A673 (cell line): ENCODE results near the gene ANKRD61. TPM values are rescaled to one million over a fixed set of nuclear protein-coding genes. Genes with fewer than 3 reads are reported as not detected.
A peak's percentile ranks its signal among the peaks of the same experiment; 100 is the strongest.

Source experiments
- BruUV-seq: library from RNA; stranded (reverse); fragments of 400-500 nt; replicated peaks from 2 replicates; lab custom pipeline; 2021; lab: Mats Ljungman, UMichigan
- CTCF ChIA-PET: fragments of 300-600 bp; sonication (Branson Sonifier 250); formaldehyde crosslinking; loops from one replicate; lab custom pipeline; 2022; ENCODE audit warnings: antibody characterized with exemption; lab: Charles Lee
- POLR2A ChIA-PET: fragments of 300-600 bp; sonication (Branson Sonifier 250); formaldehyde crosslinking; loops from one replicate; lab custom pipeline; 2022; ENCODE audit warnings: antibody characterized with exemption; ENCODE audit not compliant: low non-redundant PET; lab: Charles Lee
- DNase-seq: peaks from one replicate; pipeline ENCODE4 v3.0.0-alpha.2; 2015; ENCODE audit warnings: low spot score
- H3K27ac ChIP-seq: fragments of 200-600 bp; sonication (generic); 2 replicates; pipeline ENCODE4 v1.5.1; 2016; ENCODE audit warnings: mixed run types, low read depth, mild to moderate bottlenecking, mixed read lengths, antibody characterized with exemption, low read length; ENCODE audit not compliant: poor library complexity, severe bottlenecking
- H3K27me3 ChIP-seq: fragments of 200-600 bp; sonication (generic); replicated peaks from 2 replicates; pipeline ENCODE4 v1.6.1; 2017; ENCODE audit warnings: mixed run types, low read depth, mild to moderate bottlenecking, mixed read lengths, antibody characterized with exemption, low read length; ENCODE audit not compliant: insufficient read depth, poor library complexity
- H3K36me3 ChIP-seq: fragments of 200-600 bp; sonication (generic); 2 replicates; pipeline ENCODE4 v1.6.1; 2016; ENCODE audit warnings: mixed run types, mild to moderate bottlenecking, mixed read lengths, antibody characterized with exemption, low read length; ENCODE audit not compliant: insufficient read depth, poor library complexity, severe bottlenecking
- H3K4me1 ChIP-seq: fragments of 200-600 bp; sonication (generic); 2 replicates; pipeline ENCODE4 v1.6.1; 2017; ENCODE audit warnings: mixed run types, mild to moderate bottlenecking, mixed read lengths, antibody characterized with exemption, low read length; ENCODE audit not compliant: insufficient read depth, poor library complexity, severe bottlenecking
- H3K4me3 ChIP-seq: fragments of 200-600 bp; sonication (generic); 2 replicates; pipeline ENCODE4 v1.5.1; 2016; ENCODE audit warnings: low read depth, mixed run types, mild to moderate bottlenecking, mixed read lengths, low read length; ENCODE audit not compliant: poor library complexity, severe bottlenecking
- H3K9me3 ChIP-seq: fragments of 200-600 bp; sonication (generic); 2 replicates; pipeline ENCODE4 v1.6.1; 2016; ENCODE audit warnings: mixed run types, low read depth, mild to moderate bottlenecking, mixed read lengths, antibody characterized with exemption, low read length; ENCODE audit not compliant: poor library complexity, severe bottlenecking
- EZH2 ChIP-seq: fragments of 200-600 bp; sonication (generic); IDR thresholded peaks from 2 replicates; pipeline ENCODE4 v1.6.1; 2017; ENCODE audit warnings: borderline replicate concordance, low read depth, mild to moderate bottlenecking, mixed read lengths, antibody characterized with exemption, low read length; ENCODE audit not compliant: poor library complexity, severe bottlenecking
- intact Hi-C: fragments of 100-400 bp; cut with micrococcal nuclease; formaldehyde crosslinking; loops from one replicate; pipeline ENCODE4 v1.10.0; 2022; ENCODE audit not compliant: unreplicated experiment
- total RNA-seq: library from RNA; stranded (reverse); gene quantifications from 2 replicates; pipeline ENCODE4 v1.2.3, GENCODE V29; 2021
- TF ChIP-seq, protein P1 (sequence below): fragments of 300-800, 200-600 bp; sonication (generic); conservative IDR thresholded peaks from 2 replicates; pipeline ENCODE4 v1.5.1; 2017; ENCODE audit warnings: low read depth, mild to moderate bottlenecking, antibody characterized with exemption, low read length, moderate library complexity, mixed read lengths

ANKRD61 gene
- total RNA-seq, 1 experiment from 2014 or later, result 1.1 TPM

DNA sequence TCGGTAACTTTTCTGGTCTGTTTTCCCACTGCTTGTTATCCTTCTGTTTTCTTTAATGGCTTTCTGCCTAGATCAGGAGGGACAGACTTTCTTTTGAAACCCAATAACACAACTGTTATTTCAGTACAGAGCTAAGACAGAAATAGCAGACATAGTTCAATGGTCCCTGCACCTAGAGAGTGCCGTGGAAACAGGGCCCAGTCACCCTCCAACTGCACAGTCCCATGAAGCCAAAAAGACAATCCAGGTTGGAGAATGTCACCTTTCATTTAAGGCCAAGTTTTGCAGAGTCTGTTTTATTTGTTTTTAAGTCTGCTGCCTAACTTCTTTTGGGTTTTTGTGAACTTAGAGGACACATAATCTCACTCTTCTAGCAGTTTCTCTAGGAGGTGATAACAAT lies 19.6 kb upstream of the ANKRD61 start:
- DNase-seq, result no peak
- peaks cover 25% of the 10 kb centered on the region for H3K36me3 ChIP-seq
- ChIA-PET CTCF (no interaction called here), POLR2A (no interaction called here)
- no peaks in the 10 kb centered on the region for H3K9me3 ChIP-seq
- H3K4me1 ChIP-seq, result peaks cover 26% of the 10 kb centered on the region
- H3K27ac ChIP-seq, result no peak overlapping the region
- TF ChIP-seq, protein P1, sequence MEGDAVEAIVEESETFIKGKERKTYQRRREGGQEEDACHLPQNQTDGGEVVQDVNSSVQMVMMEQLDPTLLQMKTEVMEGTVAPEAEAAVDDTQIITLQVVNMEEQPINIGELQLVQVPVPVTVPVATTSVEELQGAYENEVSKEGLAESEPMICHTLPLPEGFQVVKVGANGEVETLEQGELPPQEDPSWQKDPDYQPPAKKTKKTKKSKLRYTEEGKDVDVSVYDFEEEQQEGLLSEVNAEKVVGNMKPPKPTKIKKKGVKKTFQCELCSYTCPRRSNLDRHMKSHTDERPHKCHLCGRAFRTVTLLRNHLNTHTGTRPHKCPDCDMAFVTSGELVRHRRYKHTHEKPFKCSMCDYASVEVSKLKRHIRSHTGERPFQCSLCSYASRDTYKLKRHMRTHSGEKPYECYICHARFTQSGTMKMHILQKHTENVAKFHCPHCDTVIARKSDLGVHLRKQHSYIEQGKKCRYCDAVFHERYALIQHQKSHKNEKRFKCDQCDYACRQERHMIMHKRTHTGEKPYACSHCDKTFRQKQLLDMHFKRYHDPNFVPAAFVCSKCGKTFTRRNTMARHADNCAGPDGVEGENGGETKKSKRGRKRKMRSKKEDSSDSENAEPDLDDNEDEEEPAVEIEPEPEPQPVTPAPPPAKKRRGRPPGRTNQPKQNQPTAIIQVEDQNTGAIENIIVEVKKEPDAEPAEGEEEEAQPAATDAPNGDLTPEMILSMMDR, result no peak
- TF ChIP-seq EZH2, result no peak
- H3K27me3 ChIP-seq, result no peaks in the 10 kb centered on the region
- intact Hi-C loops, result no loop called here
- no peak overlapping the region for H3K4me3 ChIP-seq
- TSS peak; percentile 35 for BruUV-seq

- POLR2A ChIA-PET, result no interaction called here
Observed at GRCh38 chr7:6012355-6013104, 18.6 kb upstream of the ANKRD61 start.

GRCh38 chr7:6015917-6016652 lies 15.1 kb upstream of the ANKRD61 start:
- no peaks in the 10 kb centered on the region for H3K9me3 ChIP-seq
- peak overlapping the region; percentile 99 for H3K27ac ChIP-seq
- H3K4me1 ChIP-seq, result peaks cover 22% of the 10 kb centered on the region
- POLR2A ChIA-PET, result no interaction called here
- TF ChIP-seq, protein P1, result no peak
- TF ChIP-seq EZH2, result no peak
- no peak overlapping the region for H3K4me3 ChIP-seq
- DNase-seq, result peak; percentile 62
- CTCF ChIA-PET, result interaction anchor here (0.5 kb wide), 1 partner anchor 8 kb away, joined by 7 read pairs; no protein-coding TSS in a partner anchor
- H3K36me3 ChIP-seq, result peaks cover 64% of the 10 kb centered on the region
- intact Hi-C loops, result no loop called here
- no peaks in the 10 kb centered on the region for H3K27me3 ChIP-seq
- no TSS peak for BruUV-seq

More at GRCh38 chr7:6012355-6013104, 18.6 kb upstream of the ANKRD61 start:
- intact Hi-C loops, result no loop called here
- Histone ChIP-seq H3K4me1 (peaks cover 31% of the 10 kb centered on the region), H3K9me3 (no peaks in the 10 kb centered on the region), H3K4me3 (no peak overlapping the region), H3K27ac (peak overlapping the region; percentile 8), H3K36me3 (peaks cover 35% of the 10 kb centered on the region), H3K27me3 (no peaks in the 10 kb centered on the region)
- CTCF ChIA-PET, result no interaction called here
- no TSS peak for BruUV-seq
- no peak for DNase-seq
- TF ChIP-seq, protein P1, result no peak
- TF ChIP-seq EZH2, result no peak
